GM12892 (cell line): ENCODE data around the gene KLHL11.
"Not testable (repeated sequence)": the region's sequence is repeated elsewhere in the genome, so short reads cannot be mapped to it uniquely, and the experiment has no call there.

ENCODE experiments used
- DNase-seq: peaks from one replicate; pipeline ENCODE4 v3.0.0; 2011; ENCODE audit not compliant: insufficient read length
- FAIRE-seq: peaks from 2 replicates; lab custom pipeline; 2011; peaks lifted over from hg19 to GRCh38; lab: Jason Lieb, UNC
- POLR2A ChIP-seq: IDR thresholded peaks from 2 replicates; pipeline ENCODE4 v1.6.1; 2011; ENCODE audit warnings: low read depth, low read length, control low read depth
- POLR2AphosphoS5 ChIP-seq: IDR thresholded peaks from 2 replicates; pipeline ENCODE4 v1.6.1; 2011; ENCODE audit warnings: low read depth, low read length, control low read depth
- TAF1 ChIP-seq: IDR thresholded peaks from 2 replicates; pipeline ENCODE4 v1.6.1; 2011; ENCODE audit warnings: low read depth, mild to moderate bottlenecking, control low read depth, low read length, borderline replicate concordance

Gene KLHL11

DNA sequence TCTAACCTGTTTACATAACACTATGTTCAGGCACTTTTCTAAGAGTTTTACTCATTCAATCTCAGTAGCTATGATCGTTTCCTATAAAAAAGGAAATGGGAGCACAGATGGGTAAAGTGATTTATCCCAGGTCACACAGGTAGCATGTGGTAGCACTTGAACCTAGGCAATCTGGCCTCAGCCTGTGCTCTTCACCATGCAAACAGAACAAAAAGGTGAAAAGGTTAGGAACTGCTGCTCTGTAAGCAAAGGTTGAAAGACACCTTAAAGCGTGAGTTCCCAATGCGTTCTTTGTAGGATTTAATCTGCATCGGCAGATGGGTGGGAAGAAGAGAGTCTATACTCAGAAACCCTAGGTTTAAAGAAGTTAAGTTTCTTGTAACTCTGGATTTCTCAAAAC, 14.9 kb upstream of the KLHL11 start:
- no peak for FAIRE-seq

DNA sequence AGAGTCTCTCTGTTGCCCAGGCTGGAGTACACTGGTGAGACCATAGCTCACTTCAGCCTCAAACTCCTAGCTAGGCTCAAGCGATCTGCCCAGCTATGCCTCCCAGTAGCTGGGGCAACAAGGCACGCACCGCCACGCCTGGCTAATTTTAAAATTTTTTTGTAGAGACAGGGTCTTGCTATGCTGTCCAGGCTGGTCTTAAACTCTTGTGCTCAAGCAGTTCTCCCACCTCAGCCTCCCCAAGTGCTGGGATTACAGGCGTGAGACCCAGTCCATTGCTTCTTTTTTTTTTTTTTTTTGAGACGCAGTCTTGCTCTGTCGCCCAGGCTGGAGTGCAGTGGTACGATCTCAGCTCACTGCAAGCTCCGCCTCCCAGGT, 9.1 kb upstream of the KLHL11 start:
- DNase-seq, FAIRE-seq: not testable (repeated sequence)

More for the DNA sequence above, 14.9 kb upstream of the KLHL11 start:
- TF ChIP-seq POLR2A, result no peak
- TF ChIP-seq TAF1, result no peak
- TF ChIP-seq POLR2AphosphoS5, result no peak
- DNase-seq, result no peak

DNA sequence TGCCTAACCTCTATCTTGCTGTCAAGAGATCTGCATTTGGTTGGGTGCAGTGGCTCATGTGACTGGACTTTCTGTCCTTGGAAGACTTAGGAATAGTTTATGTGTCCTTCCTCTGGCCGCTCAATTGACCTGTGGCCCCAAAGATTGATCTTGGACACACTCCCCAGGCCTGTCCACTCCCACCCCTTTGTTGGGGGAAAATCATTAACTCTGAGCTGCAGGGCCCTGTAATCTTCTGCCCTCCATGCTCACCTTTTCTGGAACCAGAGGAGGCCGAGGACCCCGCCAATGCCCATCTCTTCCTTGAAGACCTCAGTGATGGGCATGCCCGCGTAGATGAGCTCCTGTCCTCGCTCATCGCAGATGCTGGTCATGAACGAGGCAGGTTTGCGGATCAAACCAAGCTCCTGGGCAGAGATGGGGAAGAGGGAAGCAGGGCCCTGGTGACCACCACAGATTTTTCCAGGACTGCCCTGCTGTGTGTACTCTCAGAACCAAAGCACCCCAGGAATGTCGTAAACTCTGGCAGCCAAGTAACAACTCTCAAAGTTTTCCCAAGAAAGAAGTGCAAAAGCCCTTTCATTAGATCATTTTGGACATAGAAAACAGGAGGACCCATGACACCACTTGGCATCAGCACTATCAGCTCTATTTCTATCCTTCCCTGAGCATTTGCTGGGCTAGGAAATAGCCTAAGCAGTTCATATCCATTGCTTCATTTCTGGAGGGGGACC, 8.5 kb upstream of the KLHL11 start:
- DNase-seq, result no peak
- TF ChIP-seq POLR2A, result no peak
- TF ChIP-seq POLR2AphosphoS5, result no peak
- no peak for FAIRE-seq

DNA sequence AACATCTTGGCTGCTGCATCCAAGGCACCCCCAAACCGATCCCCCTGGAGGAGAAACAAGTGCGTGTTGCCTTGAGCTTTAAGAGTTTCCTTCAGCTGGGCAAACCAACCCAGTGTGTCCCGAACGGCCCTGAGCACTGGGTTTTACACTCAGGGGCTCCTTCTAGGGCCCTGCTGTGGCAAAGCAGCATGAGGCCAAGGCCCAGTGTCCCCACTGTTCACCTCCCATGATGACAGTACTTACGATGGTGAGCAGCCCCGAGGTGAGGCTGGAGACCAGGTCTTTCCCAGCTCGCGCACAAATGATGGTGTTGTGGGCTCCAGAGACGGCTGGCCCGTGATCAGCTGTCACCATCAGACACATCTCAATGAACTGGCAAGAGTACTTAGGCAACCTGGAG, 6.6 kb upstream of the KLHL11 start:
- no peak for FAIRE-seq
- no peak for DNase-seq
- TF ChIP-seq POLR2A (no peak), TAF1 (no peak), POLR2AphosphoS5 (no peak)

DNA sequence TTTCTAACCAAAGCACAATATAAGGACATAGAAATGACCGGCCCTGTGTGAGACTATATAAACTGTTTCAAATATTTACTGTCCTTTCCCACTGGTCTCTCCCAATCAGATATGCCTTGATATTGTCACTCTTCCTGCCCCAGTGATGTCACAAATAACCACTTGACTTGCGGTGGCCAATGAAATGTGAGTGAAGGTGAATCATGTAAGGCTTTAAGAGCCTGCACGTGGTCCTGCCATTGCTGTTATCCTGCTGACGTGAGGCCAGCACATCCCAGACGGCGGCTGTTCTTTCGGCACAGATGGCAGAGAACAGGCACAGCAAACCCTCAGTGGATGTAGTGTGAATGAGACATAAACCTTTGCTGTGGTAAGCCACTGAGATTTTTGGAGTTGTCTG, 5.4 kb upstream of the KLHL11 start:
- FAIRE-seq (no peak), DNase-seq (no peak)
- no peak for TF ChIP-seq POLR2AphosphoS5
- TF ChIP-seq TAF1, result no peak
- no peak for TF ChIP-seq POLR2A

DNA sequence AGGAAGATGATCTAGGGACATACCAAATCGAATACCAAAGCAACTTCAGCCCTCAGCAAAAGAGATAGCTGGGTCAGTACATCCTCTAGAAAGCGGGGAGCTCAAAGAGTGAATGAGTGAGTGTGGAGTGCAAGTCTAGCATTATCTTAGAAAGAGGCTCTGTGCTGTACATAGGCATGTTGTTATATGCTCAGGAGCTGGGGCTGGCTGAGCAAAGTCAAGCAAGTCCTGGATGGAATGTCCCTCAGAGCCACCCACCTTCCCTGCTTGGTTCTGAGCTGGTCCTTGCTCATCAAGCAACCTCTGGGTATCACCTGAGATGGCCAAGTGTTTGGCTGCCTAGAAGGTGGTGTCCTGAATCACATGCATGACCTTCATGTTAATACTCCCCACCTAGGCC, 4.9 kb upstream of the KLHL11 start:
- TF ChIP-seq TAF1 (no peak), POLR2A (no peak), POLR2AphosphoS5 (no peak)
- no peak for FAIRE-seq
- DNase-seq, result no peak

DNA sequence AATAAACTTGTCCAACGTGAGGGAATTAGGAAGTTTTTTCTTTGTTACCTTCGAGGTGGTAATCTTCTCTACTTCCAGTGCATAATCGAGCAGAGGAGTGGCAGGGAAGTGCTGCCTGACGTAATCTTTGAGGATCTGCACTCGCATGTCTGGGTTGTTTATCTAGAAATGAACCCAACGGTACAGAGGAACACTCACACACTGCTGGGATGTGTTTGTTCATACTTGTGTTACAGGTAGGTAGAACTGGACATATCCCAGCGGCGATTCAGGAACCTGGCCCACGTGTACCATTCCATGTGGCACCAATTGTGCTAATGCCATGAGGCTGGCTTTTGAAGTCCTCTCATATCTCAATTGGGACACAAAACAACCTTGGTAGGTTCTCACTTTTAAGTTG, 4.2 kb upstream of the KLHL11 start:
- no peak for TF ChIP-seq POLR2AphosphoS5
- TF ChIP-seq POLR2A, result no peak
- TF ChIP-seq TAF1, result no peak
- FAIRE-seq, result no peak
- DNase-seq, result no peak

DNA sequence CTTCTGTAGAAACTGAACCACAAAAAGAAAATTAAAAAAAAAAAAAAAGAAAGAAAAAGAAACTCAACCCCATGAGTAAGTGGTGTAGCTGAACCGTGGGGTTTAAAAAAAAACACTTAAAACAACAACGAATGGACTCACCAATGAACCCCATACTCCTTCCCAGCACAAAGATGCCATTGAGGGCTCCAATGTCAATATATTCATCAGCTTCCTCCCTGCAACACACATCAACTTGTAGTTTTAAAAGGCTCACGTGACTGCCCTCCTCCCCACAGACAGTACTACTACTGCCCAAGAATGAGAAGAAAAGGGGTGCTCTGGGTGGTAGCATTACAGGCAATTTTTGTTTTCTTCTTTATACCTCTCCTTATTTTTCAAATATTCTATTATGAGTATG, 3.3 kb upstream of the KLHL11 start:
- TF ChIP-seq TAF1 (no peak), POLR2A (no peak), POLR2AphosphoS5 (no peak)
- no peak for FAIRE-seq
- no peak for DNase-seq

DNA sequence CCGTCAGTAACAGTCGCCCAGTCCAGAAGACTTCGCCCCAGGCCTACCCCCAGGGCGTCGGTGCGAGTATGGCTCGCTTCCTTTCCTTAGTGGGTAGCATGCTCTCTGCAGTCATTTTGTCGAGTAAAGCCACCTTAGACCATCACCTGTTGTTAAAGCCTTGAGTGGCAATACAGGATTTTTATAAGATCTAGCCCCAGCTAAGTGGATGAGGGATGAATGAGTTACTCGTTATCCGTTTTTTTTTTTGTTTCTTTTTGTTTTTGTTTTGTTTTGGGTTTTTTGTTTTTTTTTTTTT, 322 bp upstream of the KLHL11 start:
- FAIRE-seq (no peak), DNase-seq (no peak)
- TF ChIP-seq POLR2A, result peak; percentile 58; the same call in 1 of the 2 replicates
- no peak for TF ChIP-seq TAF1

DNA sequence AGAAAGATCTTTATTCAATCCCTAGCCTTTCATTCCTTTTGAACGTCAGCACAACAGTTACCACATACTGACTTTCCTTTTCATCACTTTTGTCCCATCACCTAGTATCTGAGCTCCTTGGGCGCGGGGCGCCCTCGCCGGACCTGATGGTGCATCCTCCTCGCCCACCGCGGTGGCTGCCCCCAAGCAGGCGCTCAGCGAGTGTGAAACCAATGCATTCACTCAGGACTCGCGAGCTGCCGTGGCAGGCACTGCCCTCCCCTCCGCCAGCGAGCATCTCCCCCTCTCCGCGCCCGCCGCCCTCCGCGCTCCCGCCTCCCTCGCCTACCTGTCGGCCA, 756 bp downstream of the KLHL11 start:
- no peak for TF ChIP-seq TAF1
- TF ChIP-seq POLR2AphosphoS5, result no peak
- no peak for TF ChIP-seq POLR2A
- FAIRE-seq, result no peak
- no peak for DNase-seq

DNA sequence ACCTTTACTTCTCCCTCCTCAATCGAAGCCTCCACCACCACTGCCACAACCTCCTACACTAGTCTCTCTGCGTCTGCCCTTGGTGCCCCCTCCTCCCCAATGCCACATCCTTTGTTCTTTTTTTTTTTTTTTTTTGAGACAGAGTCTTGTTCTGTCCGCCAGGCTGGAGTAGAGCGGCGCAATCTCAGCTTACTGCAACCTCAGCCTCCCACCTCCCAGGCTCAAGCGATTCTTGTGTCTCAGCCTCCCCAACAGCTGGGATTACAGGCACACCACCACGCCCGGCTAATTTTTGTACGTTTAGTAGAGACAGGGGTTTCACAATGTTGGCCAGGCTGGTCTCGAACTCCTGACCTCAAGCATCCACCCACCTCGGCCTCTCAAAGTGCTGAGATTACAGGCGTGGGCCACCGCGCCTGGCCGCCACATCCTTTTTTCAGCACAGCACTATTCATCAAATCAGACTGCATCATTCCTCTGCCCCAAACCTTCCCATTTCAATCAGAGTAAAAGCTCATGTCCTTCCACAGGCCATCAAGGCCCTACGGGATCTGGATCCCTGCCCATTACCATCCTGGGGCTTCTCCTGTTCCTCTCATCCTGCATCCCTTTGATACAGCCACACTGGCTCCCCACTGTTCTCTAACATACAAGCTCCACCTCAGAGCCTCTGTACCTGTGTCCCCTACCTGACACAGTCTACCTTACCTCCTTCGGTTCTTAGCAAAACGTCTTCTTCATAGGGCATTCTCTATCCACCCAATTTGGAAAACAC, 2.0 kb downstream of the KLHL11 start:
- no peak for DNase-seq
- no peak for FAIRE-seq
- TF ChIP-seq POLR2AphosphoS5 (no peak), TAF1 (no peak), POLR2A (no peak)

DNA sequence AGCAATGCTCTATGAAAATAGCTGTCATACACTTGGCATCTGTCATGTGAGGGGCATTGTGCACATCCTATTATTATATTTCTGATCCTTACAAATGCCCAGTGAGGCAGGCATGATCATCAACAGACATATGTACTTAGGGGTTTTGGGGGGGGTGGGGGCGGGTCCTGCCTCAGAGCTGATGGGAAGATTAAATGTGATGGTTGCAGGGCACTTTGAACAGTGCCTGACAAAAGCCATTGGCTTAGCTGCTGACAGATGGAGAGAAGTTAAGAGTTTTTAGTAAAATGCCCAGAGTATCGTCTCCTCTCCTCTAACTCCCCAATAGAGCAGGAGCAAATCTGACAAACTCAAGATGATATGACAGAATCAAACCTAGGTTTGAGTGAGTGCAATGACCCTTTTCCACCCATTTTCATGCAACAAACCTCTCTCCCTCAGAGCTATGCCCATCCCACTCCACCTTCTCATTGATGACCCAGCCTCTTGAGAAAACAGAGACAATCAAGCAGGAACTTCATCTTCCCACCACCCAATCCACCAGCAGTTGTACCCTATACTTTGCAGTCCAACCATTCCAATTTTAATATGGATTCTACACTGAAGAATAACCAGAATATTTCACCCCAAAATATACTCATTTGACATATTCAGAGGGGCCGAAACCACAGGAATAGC, 4.8 kb downstream of the KLHL11 start:
- no peak for DNase-seq
- FAIRE-seq, result no peak
- no peak for TF ChIP-seq POLR2A
- no peak for TF ChIP-seq POLR2AphosphoS5
- no peak for TF ChIP-seq TAF1

DNA sequence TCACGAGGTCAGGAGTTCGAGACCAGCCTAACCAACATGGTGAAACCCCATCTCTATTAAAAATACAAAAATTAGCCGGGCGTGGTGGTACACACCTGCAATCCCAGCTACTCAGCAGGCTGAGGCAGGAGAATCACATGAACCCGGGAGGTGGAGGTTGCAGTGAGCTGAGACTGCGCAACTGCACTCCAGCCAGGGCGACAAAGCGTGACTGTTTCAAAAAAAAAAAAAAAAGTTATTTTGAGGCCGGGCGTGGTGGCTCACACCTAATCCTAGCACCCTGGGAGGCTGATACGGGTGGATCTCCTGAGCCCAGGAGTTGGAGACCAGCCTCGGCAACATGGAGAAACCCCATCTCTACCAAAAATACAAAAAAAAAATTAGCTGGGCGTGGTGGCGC, 13.8 kb downstream of the KLHL11 start:
- DNase-seq, FAIRE-seq: not testable (repeated sequence)
